C4-2B (cell line): ENCODE measurements around the gene ADCY6.

ENCODE experiments used
- ZFX ChIP-seq: fragments of 450-650 bp; IDR thresholded peaks from 2 replicates; pipeline ENCODE4 v1.6.1; 2017
- TF ChIP-seq, protein P1 (sequence below): fragments of 450-650 bp; conservative IDR thresholded peaks from 2 replicates; pipeline ENCODE4 v1.5.1; 2017; ENCODE audit warnings: mild to moderate bottlenecking

DNA sequence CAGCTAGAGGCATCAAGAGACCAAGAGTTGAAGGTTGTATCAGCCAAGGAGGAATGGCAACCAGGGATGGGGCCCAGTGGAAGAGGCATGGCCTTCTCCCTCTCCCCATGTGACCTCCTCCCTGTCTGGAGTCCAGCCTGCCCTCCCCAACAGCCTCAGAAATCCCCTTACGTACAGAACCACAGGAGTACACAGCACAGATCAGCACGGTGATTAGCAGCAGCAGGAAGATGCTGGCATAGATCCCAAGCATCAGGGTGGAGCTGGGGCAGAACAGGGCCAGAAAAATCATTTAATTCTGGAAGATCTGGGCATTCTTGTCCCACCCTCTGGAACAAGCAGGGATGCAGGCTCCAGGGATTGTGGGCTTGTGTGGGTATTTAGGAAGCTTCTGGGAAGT, 14.4 kb downstream of the ADCY6 start:
- TF ChIP-seq, protein P1, sequence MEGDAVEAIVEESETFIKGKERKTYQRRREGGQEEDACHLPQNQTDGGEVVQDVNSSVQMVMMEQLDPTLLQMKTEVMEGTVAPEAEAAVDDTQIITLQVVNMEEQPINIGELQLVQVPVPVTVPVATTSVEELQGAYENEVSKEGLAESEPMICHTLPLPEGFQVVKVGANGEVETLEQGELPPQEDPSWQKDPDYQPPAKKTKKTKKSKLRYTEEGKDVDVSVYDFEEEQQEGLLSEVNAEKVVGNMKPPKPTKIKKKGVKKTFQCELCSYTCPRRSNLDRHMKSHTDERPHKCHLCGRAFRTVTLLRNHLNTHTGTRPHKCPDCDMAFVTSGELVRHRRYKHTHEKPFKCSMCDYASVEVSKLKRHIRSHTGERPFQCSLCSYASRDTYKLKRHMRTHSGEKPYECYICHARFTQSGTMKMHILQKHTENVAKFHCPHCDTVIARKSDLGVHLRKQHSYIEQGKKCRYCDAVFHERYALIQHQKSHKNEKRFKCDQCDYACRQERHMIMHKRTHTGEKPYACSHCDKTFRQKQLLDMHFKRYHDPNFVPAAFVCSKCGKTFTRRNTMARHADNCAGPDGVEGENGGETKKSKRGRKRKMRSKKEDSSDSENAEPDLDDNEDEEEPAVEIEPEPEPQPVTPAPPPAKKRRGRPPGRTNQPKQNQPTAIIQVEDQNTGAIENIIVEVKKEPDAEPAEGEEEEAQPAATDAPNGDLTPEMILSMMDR, result no peak
- TF ChIP-seq ZFX, result no peak
